ENCODE data around the gene SNAP29. TPM values are rescaled to one million over a fixed set of nuclear protein-coding genes. Genes with fewer than 3 reads are reported as not detected.

Gene SNAP29
- total RNA-seq, 1 experiment from 2014 or later = 17.9 TPM

DNA sequence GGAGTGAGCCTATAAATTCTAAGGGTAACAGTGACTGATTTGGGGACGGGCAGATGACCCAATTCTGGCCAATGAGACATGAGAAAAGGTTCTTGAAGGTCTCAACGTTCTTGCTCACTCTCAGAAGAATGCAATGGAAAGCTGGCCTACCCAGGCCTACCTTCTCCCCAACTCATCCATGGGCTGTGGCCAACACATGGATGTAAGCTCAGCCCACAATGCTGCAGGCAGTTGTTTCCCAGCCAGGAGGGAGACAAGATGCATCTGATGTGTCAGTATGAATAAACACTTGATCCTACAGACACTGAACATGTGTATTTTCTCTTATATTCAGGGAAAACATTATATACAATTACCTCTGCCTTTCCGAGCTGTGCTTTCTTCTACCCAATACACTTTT, 24.6 kb upstream of the SNAP29 start:
- no peak overlapping the region for H3K18ac ChIP-seq (ENCODE audit: insufficient read length, low read depth, low read length)
- H3K14ac ChIP-seq (ENCODE audit: insufficient read depth, low read length) = no peak overlapping the region
- DNase-seq = no peak
- no peaks in the 10 kb centered on the region for H3K79me2 ChIP-seq (ENCODE audit: insufficient read depth, low read length)
- H3K4me1 ChIP-seq (ENCODE audit: insufficient read depth, low read length) = no peaks in the 10 kb centered on the region
- Mint-ChIP-seq H3K9me3 (no peaks in the 10 kb centered on the region), H3K36me3 (ENCODE audit: insufficient read depth in 1 of 3, low read depth in 3 of 3) (peaks cover 0 to 48% (median 7%) of the 10 kb centered on the region in 3 experiments; a peak in 5 of 7 replicates), H3K27me3 (ENCODE audit: low read depth) (no peaks in the 10 kb centered on the region), H3K27ac (no peak overlapping the region), H3K4me1 (no peaks in the 10 kb centered on the region), H3K4me3 (no peak overlapping the region)
- no peaks in the 10 kb centered on the region for H3K79me1 ChIP-seq (ENCODE audit: insufficient read depth, low read depth, low read length, poor library complexity, severe bottlenecking)
- no peak overlapping the region for H3K4ac ChIP-seq (ENCODE audit: low read depth, low read length)
- H3K27me3 ChIP-seq (ENCODE audit: insufficient read depth, low read length) = no peaks in the 10 kb centered on the region
- TF ChIP-seq CTCF (conservative IDR thresholded peaks at IDR 0.05) = no peak
- H2BK20ac ChIP-seq (ENCODE audit: low read depth, low read length, poor library complexity, severe bottlenecking) = no peak overlapping the region
- no peak overlapping the region for H2BK5ac ChIP-seq (ENCODE audit: insufficient read length, low read length)
- H4K5ac ChIP-seq (ENCODE audit: insufficient read length, low read depth, low read length) = no peak overlapping the region
- H3K23ac ChIP-seq (ENCODE audit: insufficient read length, low read depth, low read length) = no peak overlapping the region
- no peak overlapping the region for H2AK5ac ChIP-seq (ENCODE audit: insufficient read length, low read length)
- H3K9me3 ChIP-seq (ENCODE audit: control insufficient read depth, low read depth, low read length) = no peaks in the 10 kb centered on the region
- no peaks in the 10 kb centered on the region for H4K20me1 ChIP-seq (ENCODE audit: control insufficient read depth, insufficient read depth, insufficient read length)
- H3K56ac ChIP-seq (ENCODE audit: insufficient read length, low read depth, low read length) = no peak overlapping the region
- no peak overlapping the region for H2AFZ ChIP-seq (ENCODE audit: low read length)
- no CpG with 5 or more reads among the region's 3 CpGs for WGBS (ENCODE audit: extremely low coverage, insufficient read length, low lambda C conversion rate)
- no peak overlapping the region for H4K8ac ChIP-seq (replicated peaks; ENCODE audit: insufficient read length, low read depth, low read length)
- H4K91ac ChIP-seq (ENCODE audit: insufficient read length, low read depth, low read length) = no peak overlapping the region
- H2BK120ac ChIP-seq (ENCODE audit: low read depth, low read length, poor library complexity, severe bottlenecking) = no peak overlapping the region
- H3K9ac ChIP-seq (ENCODE audit: extremely low read depth, insufficient read length, low read length) = no peak overlapping the region
- no peaks in the 10 kb centered on the region for H3K23me2 ChIP-seq (ENCODE audit: insufficient read length, low read depth, low read length, poor library complexity, severe bottlenecking)
- H3T11ph ChIP-seq (ENCODE audit: low read length) = no peak overlapping the region
- no peak overlapping the region for H2BK15ac ChIP-seq (ENCODE audit: low read depth, low read length)
- H2BK12ac ChIP-seq (ENCODE audit: insufficient read length, low read depth, low read length) = no peak overlapping the region
- no peak overlapping the region for H3K27ac ChIP-seq (ENCODE audit: insufficient read length, low read depth, low read length)
- no peak overlapping the region for H3K4me2 ChIP-seq (ENCODE audit: insufficient read depth, insufficient read length, low read length)

Measured in H9 (cell line).